Activated T-cell treated with anti-CD3 and anti-CD28 coated beads, Interleukin-2, amount 50 U/mL, for 4 hours (primary cell): ENCODE data around the gene SIGLEC5. TPM values are rescaled to one million over a fixed set of nuclear protein-coding genes. Genes with fewer than 3 reads are reported as not detected.
"Not testable (repeated sequence)": the region's sequence is repeated elsewhere in the genome, so short reads cannot be mapped to it uniquely, and the experiment has no call there.

Experiments used
- ATAC-seq, 2 donors: fragments of 200-7000 bp; cut with Tn5 transposase; one replicate each; pipeline ENCODE4 v1.10.0; 2021
- DNase-seq: peaks from one replicate; pipeline ENCODE4 v3.0.0-alpha.2; 2020
- H3K27me3 Mint-ChIP-seq: one replicate; pipeline ENCODE4 v1.8.0; 2021; ENCODE audit warnings: low read depth, mixed read lengths
- H3K36me3 Mint-ChIP-seq: one replicate; pipeline ENCODE4 v1.8.0; 2022; ENCODE audit warnings: mixed read lengths; ENCODE audit not compliant: insufficient read depth
- H3K4me1 Mint-ChIP-seq: one replicate; pipeline ENCODE4 v1.8.0; 2021; ENCODE audit warnings: low read depth, mixed read lengths
- H3K4me3 Mint-ChIP-seq: one replicate; pipeline ENCODE4 v1.8.0; 2021; ENCODE audit warnings: mild to moderate bottlenecking, moderate library complexity, mixed read lengths
- H3K9me3 Mint-ChIP-seq: one replicate; pipeline ENCODE4 v1.8.0; 2021; ENCODE audit warnings: mixed read lengths
- total RNA-seq, 3 donors: library from RNA; stranded (reverse); gene quantifications; one replicate each; pipeline ENCODE4 v1.2.1, GENCODE V29; 2021

SIGLEC5 gene
- under 1 TPM in 1 of 3 donors, not detected in 2; 0.11 TPM for total RNA-seq

DNA sequence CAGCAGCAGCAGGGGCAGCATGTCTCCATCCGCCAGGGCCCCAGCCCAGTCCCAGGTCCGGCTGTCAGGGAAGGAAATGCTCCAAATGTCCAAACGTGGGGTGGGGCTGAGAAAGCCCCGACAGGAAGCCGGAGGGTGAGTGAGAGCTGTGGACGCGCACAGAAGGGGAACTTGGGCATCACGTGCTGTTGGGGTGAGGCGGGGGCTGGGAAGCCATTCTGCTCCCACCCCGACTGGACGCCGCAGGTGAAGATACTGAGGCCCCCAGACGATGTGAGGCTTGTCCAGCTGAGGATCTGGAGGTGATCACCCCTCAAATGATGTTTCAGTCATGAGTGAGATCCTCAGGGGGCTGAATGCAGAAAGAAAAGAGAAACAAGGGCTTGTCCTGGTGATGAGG, at the start of gene SIGLEC5:
TSS of gene SIGLEC5 (minus strand) at position 87 of the 400 bp plus-strand sequence. CDS start at position 21, 66 bp downstream.
- not testable (repeated sequence) for ATAC-seq, H3K27me3 Mint-ChIP-seq, H3K4me1 Mint-ChIP-seq, H3K36me3 Mint-ChIP-seq, H3K9me3 Mint-ChIP-seq, H3K4me3 Mint-ChIP-seq, DNase-seq

DNA sequence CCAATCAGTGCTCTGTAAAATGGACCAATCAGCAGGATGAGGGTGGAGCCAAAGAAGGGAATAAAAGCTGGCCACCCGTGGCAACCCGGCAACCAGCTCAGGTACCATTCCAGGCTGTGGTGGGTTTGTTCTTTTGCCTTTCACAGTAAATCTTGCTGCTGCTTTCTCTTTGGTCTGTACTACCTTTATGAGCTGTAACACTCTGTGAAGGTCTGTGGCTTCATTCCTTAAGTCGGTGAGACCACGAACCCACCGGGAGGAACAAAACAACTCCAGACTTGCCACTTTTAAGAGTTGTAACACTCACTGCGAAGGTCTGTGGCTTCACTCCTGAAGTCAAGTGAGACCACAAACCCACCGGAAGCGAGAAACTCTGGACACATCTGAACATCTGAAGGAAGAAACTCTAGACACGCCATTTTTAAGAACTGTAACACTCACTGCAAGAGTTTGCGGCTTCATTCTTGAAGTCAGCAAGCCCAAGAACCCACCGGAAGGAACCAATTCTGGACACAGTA, 46.4 kb upstream of the SIGLEC5 start:
- no peaks in the 10 kb centered on the region for H3K36me3 Mint-ChIP-seq
- H3K9me3 Mint-ChIP-seq = no peaks in the 10 kb centered on the region
- H3K27me3 Mint-ChIP-seq = no peaks in the 10 kb centered on the region
- ATAC-seq (peak; percentile 76 to 82), DNase-seq (no peak)
- peaks cover 16% of the 10 kb centered on the region for H3K4me1 Mint-ChIP-seq
- H3K4me3 Mint-ChIP-seq = peak overlapping the region; percentile 59

DNA sequence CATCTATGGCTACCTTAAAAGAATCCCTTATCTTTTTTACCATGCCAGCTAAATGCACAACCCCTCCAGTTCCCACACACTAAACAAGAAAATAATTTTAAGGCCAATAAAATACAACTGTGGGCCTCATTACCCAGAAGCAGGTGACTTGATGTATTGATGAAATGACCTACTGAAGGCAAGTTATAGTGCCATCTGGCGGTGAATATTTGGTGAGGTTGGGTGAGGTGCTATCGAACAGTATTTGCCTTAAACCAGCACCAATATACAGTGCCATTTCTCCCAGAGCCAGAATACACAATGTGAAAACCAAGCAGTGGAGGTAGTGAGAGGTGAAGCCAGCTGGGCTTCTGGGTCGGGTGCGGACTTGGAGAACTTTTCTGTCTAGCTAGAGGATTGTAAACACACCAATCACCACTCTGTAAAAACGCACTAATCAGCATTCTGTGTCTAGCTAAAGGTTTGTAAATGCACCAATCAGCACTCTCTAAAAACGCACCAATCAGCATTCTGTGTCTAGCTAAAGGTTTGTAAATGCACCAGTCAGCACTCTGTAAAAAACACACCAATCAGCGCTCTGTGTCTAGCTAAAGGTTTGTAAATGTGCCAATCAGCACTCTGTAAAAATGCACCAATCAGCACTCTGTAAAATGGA, 45.8 kb upstream of the SIGLEC5 start:
- H3K9me3 Mint-ChIP-seq, DNase-seq, H3K27me3 Mint-ChIP-seq, H3K36me3 Mint-ChIP-seq: not testable (repeated sequence)
- ATAC-seq = peak in 1 of 2 donors; percentile 20
- H3K4me1 Mint-ChIP-seq = peaks cover 16% of the 10 kb centered on the region
- peak overlapping the region; percentile 59 for H3K4me3 Mint-ChIP-seq

DNA sequence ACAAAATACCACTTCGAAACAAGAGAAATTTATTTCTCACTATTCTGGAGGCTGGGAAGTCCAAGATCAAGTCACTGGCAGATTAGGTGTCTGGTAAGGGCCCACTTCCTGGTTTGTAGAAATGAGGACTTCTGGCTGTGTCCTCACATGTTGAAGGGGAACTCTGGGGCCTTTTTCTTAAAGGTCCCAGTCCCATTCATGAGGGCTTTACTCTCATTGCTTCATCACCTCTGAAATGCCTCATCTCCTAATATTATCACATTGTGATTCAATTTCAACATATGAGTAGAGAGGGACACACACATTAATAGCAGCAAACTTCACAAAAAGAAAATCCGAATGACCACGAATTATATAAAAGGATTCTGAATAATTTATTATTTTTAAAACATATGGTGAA, 38.0 kb upstream of the SIGLEC5 start:
- no peaks in the 10 kb centered on the region for H3K9me3 Mint-ChIP-seq
- peaks cover 20% of the 10 kb centered on the region for H3K27me3 Mint-ChIP-seq
- DNase-seq (no peak), ATAC-seq (no peak)
- no peaks in the 10 kb centered on the region for H3K36me3 Mint-ChIP-seq
- no peak overlapping the region for H3K4me3 Mint-ChIP-seq
- H3K4me1 Mint-ChIP-seq = peaks cover 12% of the 10 kb centered on the region

DNA sequence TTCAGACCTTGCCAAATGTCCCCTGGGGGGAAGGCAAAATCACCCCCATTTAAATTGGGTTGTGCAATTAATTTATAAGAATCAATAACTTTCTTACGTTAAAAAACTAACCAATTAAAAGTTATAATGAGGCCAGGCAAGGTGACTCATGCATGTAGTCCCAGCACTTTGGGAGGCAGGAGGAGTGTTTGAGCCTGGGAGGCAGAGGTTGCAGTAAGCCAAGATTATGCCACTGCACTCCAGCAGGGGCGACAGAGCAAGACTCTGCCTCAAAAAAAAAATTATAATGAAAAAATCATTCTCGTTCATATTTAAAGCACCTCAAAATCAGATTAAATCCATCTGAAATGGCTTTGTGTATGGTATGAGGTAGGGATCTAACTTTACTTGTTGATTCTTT, 34.8 kb upstream of the SIGLEC5 start:
- Mint-ChIP-seq H3K36me3 (no peaks in the 10 kb centered on the region), H3K9me3 (no peaks in the 10 kb centered on the region), H3K27me3 (peaks cover 31% of the 10 kb centered on the region), H3K4me1 (peaks cover 12% of the 10 kb centered on the region), H3K4me3 (no peak overlapping the region)
- ATAC-seq (no peak), DNase-seq (no peak)

- DNase-seq (no peak), ATAC-seq (no peak)
- Mint-ChIP-seq H3K4me3 (no peak overlapping the region), H3K9me3 (no peaks in the 10 kb centered on the region), H3K36me3 (no peaks in the 10 kb centered on the region), H3K4me1 (peaks cover 7% of the 10 kb centered on the region), H3K27me3 (peaks cover 33% of the 10 kb centered on the region)
These were observed 33.9 kb upstream of the SIGLEC5 start for GRCh38 chr19:51664131-51664530.

- DNase-seq (no peak), ATAC-seq (no peak)
- Mint-ChIP-seq H3K9me3 (no peaks in the 10 kb centered on the region), H3K4me1 (peaks cover 2% of the 10 kb centered on the region), H3K27me3 (peaks cover 33% of the 10 kb centered on the region), H3K4me3 (no peak overlapping the region), H3K36me3 (no peaks in the 10 kb centered on the region)
These were observed 33.4 kb upstream of the SIGLEC5 start for GRCh38 chr19:51663650-51664049.

GRCh38 chr19:51660975-51661600, 30.9 kb upstream of the SIGLEC5 start:
- peaks cover 5% of the 10 kb centered on the region for H3K4me1 Mint-ChIP-seq
- no peaks in the 10 kb centered on the region for H3K9me3 Mint-ChIP-seq
- DNase-seq = peak; percentile 42
- ATAC-seq = peak in 1 of 2 donors; percentile 66
- H3K4me3 Mint-ChIP-seq = no peak overlapping the region
- no peaks in the 10 kb centered on the region for H3K36me3 Mint-ChIP-seq
- H3K27me3 Mint-ChIP-seq = peaks cover 29% of the 10 kb centered on the region

- ATAC-seq = no peak
- Mint-ChIP-seq H3K27me3 (peaks cover 16% of the 10 kb centered on the region), H3K4me1 (peaks cover 5% of the 10 kb centered on the region), H3K9me3 (no peaks in the 10 kb centered on the region), H3K36me3 (no peaks in the 10 kb centered on the region), H3K4me3 (no peak overlapping the region)
- no peak for DNase-seq
These were observed 24.6 kb upstream of the SIGLEC5 start for GRCh38 chr19:51654783-51655182.

DNA sequence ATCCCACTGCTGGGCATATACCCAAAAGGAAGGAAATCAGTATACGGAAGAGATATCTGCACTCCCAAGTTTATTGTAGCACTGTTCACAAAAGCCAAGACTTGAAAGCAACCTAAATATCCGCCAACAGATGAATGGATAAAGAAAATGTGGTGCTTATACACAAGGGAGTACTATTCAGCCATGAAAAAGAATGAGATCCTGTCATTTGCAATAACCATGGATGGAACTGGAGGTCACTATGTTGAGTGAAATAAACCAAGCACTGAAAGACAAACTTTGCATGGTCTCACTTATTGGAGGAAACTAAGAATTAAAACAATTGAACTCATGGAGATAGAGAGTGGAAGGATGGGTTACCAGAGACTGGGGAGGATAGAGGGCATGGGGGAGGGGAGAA, 23.0 kb upstream of the SIGLEC5 start:
- no peaks in the 10 kb centered on the region for H3K9me3 Mint-ChIP-seq
- DNase-seq (no peak), ATAC-seq (no peak)
- H3K4me1 Mint-ChIP-seq = peaks cover 5% of the 10 kb centered on the region
- peaks cover 19% of the 10 kb centered on the region for H3K27me3 Mint-ChIP-seq
- H3K36me3 Mint-ChIP-seq = no peaks in the 10 kb centered on the region
- no peak overlapping the region for H3K4me3 Mint-ChIP-seq

DNA sequence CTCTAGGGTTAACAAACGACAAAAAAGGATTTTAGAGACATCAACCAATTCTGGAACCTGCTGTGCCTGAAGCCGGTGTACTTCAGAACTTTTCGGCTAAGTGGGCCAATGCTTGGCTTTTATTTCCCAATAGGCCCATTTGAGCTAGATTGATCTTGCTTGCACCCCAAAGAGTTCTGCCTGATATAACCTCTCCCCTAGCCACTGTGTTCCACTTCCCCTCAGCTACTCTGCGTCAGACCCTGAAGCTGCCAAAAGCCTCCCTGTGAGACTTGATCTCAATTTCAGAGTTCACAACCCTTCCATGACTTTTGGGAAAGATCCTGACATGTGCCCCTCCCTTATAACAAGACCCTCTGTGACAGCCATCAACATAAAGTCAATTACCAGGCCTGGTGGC, 22.1 kb upstream of the SIGLEC5 start:
- H3K4me3 Mint-ChIP-seq = no peak overlapping the region
- ATAC-seq (no peak), DNase-seq (no peak)
- H3K27me3 Mint-ChIP-seq = peaks cover 22% of the 10 kb centered on the region
- H3K36me3 Mint-ChIP-seq = no peaks in the 10 kb centered on the region
- H3K9me3 Mint-ChIP-seq = no peaks in the 10 kb centered on the region
- peaks cover 5% of the 10 kb centered on the region for H3K4me1 Mint-ChIP-seq

- no peak for DNase-seq
- Mint-ChIP-seq H3K4me1 (no peaks in the 10 kb centered on the region), H3K4me3 (no peak overlapping the region), H3K27me3 (peaks cover 23% of the 10 kb centered on the region), H3K9me3 (no peaks in the 10 kb centered on the region), H3K36me3 (no peaks in the 10 kb centered on the region)
- ATAC-seq = no peak
These were observed 21.1 kb upstream of the SIGLEC5 start for GRCh38 chr19:51651216-51651846.

- Mint-ChIP-seq H3K9me3 (no peaks in the 10 kb centered on the region), H3K36me3 (no peaks in the 10 kb centered on the region), H3K4me3 (no peak overlapping the region), H3K4me1 (no peaks in the 10 kb centered on the region), H3K27me3 (peaks cover 20% of the 10 kb centered on the region)
- ATAC-seq (no peak), DNase-seq (no peak)
These were observed 17.1 kb upstream of the SIGLEC5 start for GRCh38 chr19:51647318-51647717.

DNA sequence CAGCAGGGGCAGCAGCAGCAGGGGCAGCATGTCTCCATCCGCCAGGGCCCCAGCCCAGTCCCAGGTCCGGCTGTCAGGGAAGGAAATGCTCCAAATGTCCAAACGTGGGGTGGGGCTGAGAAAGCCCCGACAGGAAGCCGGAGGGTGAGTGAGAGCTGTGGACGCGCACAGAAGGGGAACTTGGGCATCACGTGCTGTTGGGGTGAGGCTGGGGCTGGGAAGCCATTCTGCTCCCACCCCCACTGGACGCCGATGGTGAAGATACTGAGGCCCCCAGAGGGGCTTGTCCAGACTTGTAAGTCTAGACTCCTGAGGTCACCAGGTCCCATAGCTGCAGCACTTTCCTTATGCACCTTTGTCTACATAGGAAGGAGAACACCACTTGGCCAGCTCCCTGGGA, 16.5 kb upstream of the SIGLEC5 start, which contains the start of gene SIGLEC14:
TSS of gene SIGLEC14 (minus strand) at position 96 of the 400 bp plus-strand sequence. CDS start at position 30, 66 bp downstream.
- not testable (repeated sequence) for H3K36me3 Mint-ChIP-seq, ATAC-seq, H3K4me1 Mint-ChIP-seq, H3K4me3 Mint-ChIP-seq, H3K9me3 Mint-ChIP-seq, DNase-seq
- peaks cover 19% of the 10 kb centered on the region for H3K27me3 Mint-ChIP-seq
